Measurements from ENCODE around the gene DAD1. TPM values are rescaled to one million over a fixed set of nuclear protein-coding genes. Genes with fewer than 3 reads are reported as not detected.

DAD1 gene
- polyA plus RNA-seq, 1 of the 3 experiments (the other 2 are of a cell fraction) = 406 TPM

GRCh38 chr14:22563987-22564386 lies 25.0 kb downstream of the DAD1 start:
- Histone ChIP-seq H3K79me2 (ENCODE audit: insufficient read depth) (peaks cover 36% of the 10 kb centered on the region), H3K9me3 (no peaks in the 10 kb centered on the region), H3K9ac (no peak overlapping the region), H3K36me3 (replicated peaks in 1 of 2; ENCODE audit: control insufficient read depth in 1 of 2, insufficient read depth in 2 of 2, low read length in 1 of 2) (peaks cover 42 to 45% of the 10 kb centered on the region in 2 experiments), H3K4me1 (ENCODE audit: control insufficient read depth in 1 of 2, insufficient read depth in 2 of 2, low read depth in 1 of 2, low read length in 1 of 2) (peaks cover 0 to 4% of the 10 kb centered on the region in 2 experiments; a peak in 1 of 4 replicates), H4K20me1 (ENCODE audit: insufficient read depth) (peaks cover 5% of the 10 kb centered on the region; the same call in 1 of the 2 replicates), H2AFZ (ENCODE audit: low read depth) (no peak overlapping the region), H3K9me2 (no peaks in the 10 kb centered on the region), H3F3A (replicated peaks; ENCODE audit: insufficient read depth) (no peaks in the 10 kb centered on the region), H3K4me3 (ENCODE audit: low read depth in 2 of 2, low read length in 1 of 2) (no peak overlapping the region), H3K4me2 (no peak overlapping the region), H3K27me3 (ENCODE audit: insufficient read depth) (no peaks in the 10 kb centered on the region), H3K27ac (ENCODE audit: low read depth in 2 of 2, low read length in 1 of 2) (no peak overlapping the region)
- ChIA-PET CTCF (interaction anchor here (0.7 to 10.4 kb wide), 6 partner anchors 8 to 189 kb away, joined by 3 to 116 read pairs (median 4); no protein-coding TSS in a partner anchor), POLR2A (no interaction called here)
- no peak for TF ChIP-seq FOXM1 (IDR thresholded peaks at IDR 0.05; ENCODE audit: low read depth)
- no peak for TF ChIP-seq RCOR1 (IDR thresholded peaks at IDR 0.05; ENCODE audit: low read length)
- no peak for TF ChIP-seq SMC3 (IDR thresholded peaks at IDR 0.05; ENCODE audit: low read depth, low read length)
- TF ChIP-seq TCF12 (IDR thresholded peaks at IDR 0.05) = no peak
- no peak for TF ChIP-seq FOSL2 (IDR thresholded peaks at IDR 0.05; ENCODE audit: borderline replicate concordance, low read depth)
- no peak for TF ChIP-seq TAF1 (IDR thresholded peaks at IDR 0.05; ENCODE audit: borderline replicate concordance, low read depth, low read length)
- DNase-seq = no peak
- 90% methylated on average over 5 of the region's 5 CpGs for WGBS (ENCODE audit: low lambda C conversion rate)

GRCh38 chr14:22561661-22562579 lies 27.1 kb downstream of the DAD1 start:
- H3K36me3 ChIP-seq (replicated peaks in 1 of 2; ENCODE audit: control insufficient read depth in 1 of 2, insufficient read depth in 2 of 2, low read length in 1 of 2) = peaks cover 31% of the 10 kb centered on the region in 2 experiments
- H3K4me1 ChIP-seq (ENCODE audit: control insufficient read depth in 1 of 2, insufficient read depth in 2 of 2, low read depth in 1 of 2, low read length in 1 of 2) = peaks cover 3% of the 10 kb centered on the region in 2 experiments; a peak in 2 of 4 replicates
- TF ChIP-seq JUND (IDR thresholded peaks at IDR 0.05) (no peak), NFIC (IDR thresholded peaks at IDR 0.05; ENCODE audit: borderline replicate concordance) (no peak), YY1 (IDR thresholded peaks at IDR 0.05; ENCODE audit: low read depth) (no peak), ELF1 (IDR thresholded peaks at IDR 0.05) (no peak), FOXJ3 (CRISPR knock-in tag; IDR thresholded peaks at IDR 0.05) (no peak), MXI1 (IDR thresholded peaks at IDR 0.05; ENCODE audit: low read depth, low read length) (no peak), CHD2 (IDR thresholded peaks at IDR 0.05; ENCODE audit: low read length, partially characterized antibody) (no peak), CTCF (IDR thresholded peaks at IDR 0.05) (no peak), RXRA (IDR thresholded peaks at IDR 0.05; ENCODE audit: borderline replicate concordance, low read depth) (no peak), SMC3 (IDR thresholded peaks at IDR 0.05; ENCODE audit: low read depth, low read length) (no peak), TCF12 (IDR thresholded peaks at IDR 0.05) (no peak), EP300 (IDR thresholded peaks at IDR 0.05; ENCODE audit: borderline replicate concordance in 1 of 2, low read depth in 1 of 2, low read length in 1 of 2) (no peak)
- TF ChIP-seq, protein P1, sequence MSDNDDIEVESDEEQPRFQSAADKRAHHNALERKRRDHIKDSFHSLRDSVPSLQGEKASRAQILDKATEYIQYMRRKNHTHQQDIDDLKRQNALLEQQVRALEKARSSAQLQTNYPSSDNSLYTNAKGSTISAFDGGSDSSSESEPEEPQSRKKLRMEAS (IDR thresholded peaks at IDR 0.05; ENCODE audit: low read depth) = no peak
- TF ChIP-seq, protein P2, sequence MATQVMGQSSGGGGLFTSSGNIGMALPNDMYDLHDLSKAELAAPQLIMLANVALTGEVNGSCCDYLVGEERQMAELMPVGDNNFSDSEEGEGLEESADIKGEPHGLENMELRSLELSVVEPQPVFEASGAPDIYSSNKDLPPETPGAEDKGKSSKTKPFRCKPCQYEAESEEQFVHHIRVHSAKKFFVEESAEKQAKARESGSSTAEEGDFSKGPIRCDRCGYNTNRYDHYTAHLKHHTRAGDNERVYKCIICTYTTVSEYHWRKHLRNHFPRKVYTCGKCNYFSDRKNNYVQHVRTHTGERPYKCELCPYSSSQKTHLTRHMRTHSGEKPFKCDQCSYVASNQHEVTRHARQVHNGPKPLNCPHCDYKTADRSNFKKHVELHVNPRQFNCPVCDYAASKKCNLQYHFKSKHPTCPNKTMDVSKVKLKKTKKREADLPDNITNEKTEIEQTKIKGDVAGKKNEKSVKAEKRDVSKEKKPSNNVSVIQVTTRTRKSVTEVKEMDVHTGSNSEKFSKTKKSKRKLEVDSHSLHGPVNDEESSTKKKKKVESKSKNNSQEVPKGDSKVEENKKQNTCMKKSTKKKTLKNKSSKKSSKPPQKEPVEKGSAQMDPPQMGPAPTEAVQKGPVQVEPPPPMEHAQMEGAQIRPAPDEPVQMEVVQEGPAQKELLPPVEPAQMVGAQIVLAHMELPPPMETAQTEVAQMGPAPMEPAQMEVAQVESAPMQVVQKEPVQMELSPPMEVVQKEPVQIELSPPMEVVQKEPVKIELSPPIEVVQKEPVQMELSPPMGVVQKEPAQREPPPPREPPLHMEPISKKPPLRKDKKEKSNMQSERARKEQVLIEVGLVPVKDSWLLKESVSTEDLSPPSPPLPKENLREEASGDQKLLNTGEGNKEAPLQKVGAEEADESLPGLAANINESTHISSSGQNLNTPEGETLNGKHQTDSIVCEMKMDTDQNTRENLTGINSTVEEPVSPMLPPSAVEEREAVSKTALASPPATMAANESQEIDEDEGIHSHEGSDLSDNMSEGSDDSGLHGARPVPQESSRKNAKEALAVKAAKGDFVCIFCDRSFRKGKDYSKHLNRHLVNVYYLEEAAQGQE (IDR thresholded peaks at IDR 0.05; ENCODE audit: low read depth, low read length) = no peak
- TF ChIP-seq, protein P3, sequence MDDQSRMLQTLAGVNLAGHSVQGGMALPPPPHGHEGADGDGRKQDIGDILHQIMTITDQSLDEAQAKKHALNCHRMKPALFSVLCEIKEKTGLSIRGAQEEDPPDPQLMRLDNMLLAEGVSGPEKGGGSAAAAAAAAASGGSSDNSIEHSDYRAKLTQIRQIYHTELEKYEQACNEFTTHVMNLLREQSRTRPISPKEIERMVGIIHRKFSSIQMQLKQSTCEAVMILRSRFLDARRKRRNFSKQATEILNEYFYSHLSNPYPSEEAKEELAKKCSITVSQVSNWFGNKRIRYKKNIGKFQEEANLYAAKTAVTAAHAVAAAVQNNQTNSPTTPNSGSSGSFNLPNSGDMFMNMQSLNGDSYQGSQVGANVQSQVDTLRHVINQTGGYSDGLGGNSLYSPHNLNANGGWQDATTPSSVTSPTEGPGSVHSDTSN (IDR thresholded peaks at IDR 0.05) = no peak
- no peak overlapping the region for H2AFZ ChIP-seq (ENCODE audit: low read depth)
- no peaks in the 10 kb centered on the region for H3K9me2 ChIP-seq
- ChIA-PET POLR2A (no interaction called here), CTCF (interaction anchor here (0.9 to 3.7 kb wide), 5 partner anchors 9 to 397 kb away, joined by 3 to 45 read pairs (median 4); no protein-coding TSS in a partner anchor)
- 92% methylated on average over 11 of the region's 11 CpGs for WGBS (ENCODE audit: low lambda C conversion rate)
- DNase-seq = no peak
- H3K4me2 ChIP-seq = no peak overlapping the region
- H3K27me3 ChIP-seq (ENCODE audit: insufficient read depth) = no peaks in the 10 kb centered on the region
- no peak overlapping the region for H3K4me3 ChIP-seq (ENCODE audit: low read depth in 2 of 2, low read length in 1 of 2)
- peaks cover 17% of the 10 kb centered on the region for H3K79me2 ChIP-seq (ENCODE audit: insufficient read depth)
- no peaks in the 10 kb centered on the region for H4K20me1 ChIP-seq (ENCODE audit: insufficient read depth)
- no peaks in the 10 kb centered on the region for H3K9me3 ChIP-seq
- no peak overlapping the region for H3K27ac ChIP-seq (ENCODE audit: low read depth in 2 of 2, low read length in 1 of 2)
- no peaks in the 10 kb centered on the region for H3F3A ChIP-seq (replicated peaks; ENCODE audit: insufficient read depth)
- H3K9ac ChIP-seq = no peak overlapping the region

Data from SK-N-SH (cell line).